ENCODE results near the gene RNH1. TPM values are rescaled to one million over a fixed set of nuclear protein-coding genes. Genes with fewer than 3 reads are reported as not detected.

RNH1 gene
- total and polyA plus RNA-seq, 10 of the 15 experiments (the other 5 are each of a cell fraction or from before 2014, with no cell fraction given): 2.3 to 162 (median 72.1) TPM

DNA sequence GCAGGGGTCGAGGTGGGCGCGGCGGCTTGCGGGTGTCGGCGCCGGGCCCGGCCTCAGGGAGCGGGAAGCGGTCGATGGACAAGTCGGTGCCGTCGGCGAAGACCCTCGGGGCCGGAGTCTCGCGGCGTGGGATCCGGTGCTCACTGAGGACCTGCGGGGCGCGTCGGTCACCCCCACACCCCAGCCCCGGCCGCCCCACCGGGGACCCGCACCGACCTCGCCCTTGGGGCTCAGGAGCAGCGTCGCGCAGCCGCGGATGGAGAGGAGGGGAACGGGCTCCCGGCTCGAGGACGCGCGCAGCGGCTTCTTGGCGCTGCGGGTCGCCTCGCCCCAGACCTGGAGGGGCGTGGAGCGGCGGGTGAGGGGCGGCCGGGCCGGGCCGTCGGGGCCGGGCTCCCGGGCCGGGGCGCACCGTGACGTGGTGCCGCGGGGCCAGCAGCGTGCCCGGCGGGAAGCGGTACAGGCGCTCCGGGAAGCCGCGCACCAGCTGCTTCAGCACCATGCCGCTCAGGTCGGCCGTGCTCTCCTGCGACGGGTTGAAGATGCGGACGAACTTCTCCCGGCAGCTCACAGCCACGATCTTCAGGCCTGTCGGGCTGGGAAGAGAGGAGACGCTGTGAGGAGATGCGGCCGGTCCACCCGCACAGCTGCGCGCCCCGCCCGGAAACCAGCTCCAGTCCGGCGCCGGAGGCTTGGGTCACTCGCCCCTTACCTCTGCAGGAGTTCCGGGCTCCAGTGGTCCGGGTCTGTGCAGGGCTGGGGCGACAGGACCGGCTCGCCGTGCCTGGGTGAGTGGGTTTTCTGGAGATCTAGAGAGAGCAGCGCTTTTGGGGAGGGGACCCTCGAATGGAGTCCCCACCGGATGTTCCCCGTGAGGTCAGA, 49.0 kb upstream of the RNH1 start:
- Histone ChIP-seq H3K4me3 (no peak overlapping the region), H3K27ac (ENCODE audit: control insufficient read depth, insufficient read depth) (no peak overlapping the region), H3K36me3 (ENCODE audit: control insufficient read depth in 2 of 2, insufficient read depth in 2 of 2, low read length in 1 of 2) (no peaks in the 10 kb centered on the region), H3K4me2 (ENCODE audit: control insufficient read depth, insufficient read depth) (no peak overlapping the region), H3K79me2 (ENCODE audit: control insufficient read depth, insufficient read depth, low read length) (no peaks in the 10 kb centered on the region; the same call in 1 of the 2 replicates), H3K9me3 (replicated peaks; ENCODE audit: control insufficient read depth, insufficient read depth, low read length) (no peaks in the 10 kb centered on the region), H3K4me1 (ENCODE audit: control insufficient read depth, insufficient read depth, low read length) (peaks cover 5% of the 10 kb centered on the region), H3K27me3 (replicated peaks in 1 of 2; ENCODE audit: control insufficient read depth in 2 of 2, insufficient read depth in 2 of 2, low read length in 1 of 2) (peaks cover 0 to 5% of the 10 kb centered on the region in 2 experiments; a peak in 2 of 4 replicates), H4K20me1 (ENCODE audit: control insufficient read depth, insufficient read depth) (no peaks in the 10 kb centered on the region), H2AFZ (ENCODE audit: control insufficient read depth, low read depth, low read length) (no peak overlapping the region), H3K9ac (ENCODE audit: control insufficient read depth, insufficient read depth, low read length) (no peak overlapping the region)
- CTCF ChIA-PET: interaction anchor here (0.7 to 1.8 kb wide), 5 partner anchors 10 to 173 kb away, joined by 3 to 54 read pairs (median 3); no protein-coding TSS in a partner anchor
- no peak for ATAC-seq
- FAIRE-seq: no peak
- in situ Hi-C loops (cut with MboI): loop anchor here (5.0 kb wide), 1 partner anchor 156 kb away; no protein-coding TSS in a partner anchor
- intact Hi-C loops (cut with micrococcal nuclease; ENCODE audit: unreplicated experiment): loop anchor here (2.0 kb wide), 1 partner anchor 167 kb away; no protein-coding TSS in a partner anchor
- WGBS (ENCODE audit: insufficient coverage, insufficient replicate concordance, low lambda C conversion rate, missing lambda C conversion rate): 9% methylated on average over 78 of the region's 104 CpGs
- peak; percentile 80 for TF ChIP-seq SUZ12 (IDR thresholded peaks at IDR 0.05; ENCODE audit: unreplicated experiment)
- TF ChIP-seq IKZF1 (conservative IDR thresholded peaks at IDR 0.05): peak; percentile 24; the same call in 1 of the 2 replicates
- TF ChIP-seq ETV6 (conservative IDR thresholded peaks at IDR 0.05 in 1 of 2, IDR thresholded peaks at IDR 0.05 in 1 of 2; ENCODE audit: borderline replicate concordance in 1 of 2, low read depth in 1 of 2): no peak
- TF ChIP-seq HDAC6 (IDR thresholded peaks at IDR 0.05; ENCODE audit: unreplicated experiment): peak; percentile 48
- DNase-seq (ENCODE audit: low read depth, low spot score): no peak
- RAD21 ChIA-PET (ENCODE audit: unreplicated experiment): interaction anchor here (1.2 to 2.6 kb wide), 6 partner anchors 8 to 172 kb away, joined by 3 to 22 read pairs (median 6); partner anchors contain the start of gene PHRF1
- SMC1A ChIA-PET (ENCODE audit: uncharacterized antibody, unreplicated experiment): interaction anchor here (1.2 to 1.6 kb wide), 2 partner anchors 170 to 171 kb away, joined by 3 to 6 read pairs; no protein-coding TSS in a partner anchor
- BruUV-seq (replicated peaks): no TSS peak
- POLR2A ChIA-PET: interaction anchor here (1.0 kb wide), 2 partner anchors 10 to 20 kb away, joined by 3 to 4 read pairs; partner anchors contain the start of gene PHRF1
